Astrocyte of the cerebellum (primary cell): Measurements from ENCODE around the gene TRAF3.

Experiments
- DNase-seq: peaks from one replicate; pipeline ENCODE4 v3.0.0-alpha.2; 2011; ENCODE audit warnings: low read depth
- H3K4me3 ChIP-seq: 2 replicates; pipeline ENCODE4 v1.5.1; 2011; ENCODE audit warnings: mild to moderate bottlenecking, low read depth, low read length, moderate library complexity
- in situ Hi-C: cut with HindIII; loops from 2 replicates; pipeline ENCODE4 v1.10.0; 2017; ENCODE audit warnings: low sequenced_read_pairs
- TF ChIP-seq, protein P1 (sequence below): IDR thresholded peaks from 2 replicates; pipeline ENCODE4 v1.5.1; 2012; ENCODE audit warnings: low read length, low read depth, moderate library complexity, mild to moderate bottlenecking; ENCODE audit errors: missing control alignments

TRAF3 gene

DNA sequence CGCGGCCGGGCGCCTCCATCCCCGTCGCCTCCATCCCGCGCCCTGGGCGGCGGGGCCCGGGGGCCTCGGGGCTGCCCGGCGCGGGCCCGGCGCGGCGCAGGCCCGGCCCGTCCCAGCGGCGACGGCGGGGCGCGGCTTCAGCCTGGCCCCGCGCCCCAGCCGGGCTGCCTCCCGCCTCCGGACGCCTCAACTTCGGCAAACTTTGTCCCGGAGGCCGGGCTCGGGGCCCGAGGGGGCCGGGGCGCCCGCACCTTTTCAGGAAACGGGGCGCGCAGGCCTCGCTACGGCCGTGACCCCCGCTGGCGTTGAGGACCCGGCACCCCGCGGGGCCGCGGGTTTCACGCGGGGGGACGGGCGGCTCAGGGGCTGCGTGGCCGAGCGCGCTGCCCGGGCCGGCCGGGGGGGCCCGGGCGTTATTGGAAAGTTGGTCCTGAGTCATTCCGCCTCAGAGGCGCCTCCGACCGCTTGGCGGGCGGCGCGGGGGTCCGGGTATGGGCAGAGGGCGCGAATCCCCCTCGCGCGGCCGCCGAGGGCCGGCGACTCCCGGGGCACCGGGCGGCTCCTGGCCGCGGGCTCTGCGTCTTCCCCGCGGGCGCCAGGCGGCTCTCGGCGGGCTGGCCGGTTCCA lies 575 bp downstream of the TRAF3 start:
- in situ Hi-C loops: no loop called here
- H3K4me3 ChIP-seq: peak overlapping the region; percentile 56
- TF ChIP-seq, protein P1, sequence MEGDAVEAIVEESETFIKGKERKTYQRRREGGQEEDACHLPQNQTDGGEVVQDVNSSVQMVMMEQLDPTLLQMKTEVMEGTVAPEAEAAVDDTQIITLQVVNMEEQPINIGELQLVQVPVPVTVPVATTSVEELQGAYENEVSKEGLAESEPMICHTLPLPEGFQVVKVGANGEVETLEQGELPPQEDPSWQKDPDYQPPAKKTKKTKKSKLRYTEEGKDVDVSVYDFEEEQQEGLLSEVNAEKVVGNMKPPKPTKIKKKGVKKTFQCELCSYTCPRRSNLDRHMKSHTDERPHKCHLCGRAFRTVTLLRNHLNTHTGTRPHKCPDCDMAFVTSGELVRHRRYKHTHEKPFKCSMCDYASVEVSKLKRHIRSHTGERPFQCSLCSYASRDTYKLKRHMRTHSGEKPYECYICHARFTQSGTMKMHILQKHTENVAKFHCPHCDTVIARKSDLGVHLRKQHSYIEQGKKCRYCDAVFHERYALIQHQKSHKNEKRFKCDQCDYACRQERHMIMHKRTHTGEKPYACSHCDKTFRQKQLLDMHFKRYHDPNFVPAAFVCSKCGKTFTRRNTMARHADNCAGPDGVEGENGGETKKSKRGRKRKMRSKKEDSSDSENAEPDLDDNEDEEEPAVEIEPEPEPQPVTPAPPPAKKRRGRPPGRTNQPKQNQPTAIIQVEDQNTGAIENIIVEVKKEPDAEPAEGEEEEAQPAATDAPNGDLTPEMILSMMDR: no peak
- no peak for DNase-seq

DNA sequence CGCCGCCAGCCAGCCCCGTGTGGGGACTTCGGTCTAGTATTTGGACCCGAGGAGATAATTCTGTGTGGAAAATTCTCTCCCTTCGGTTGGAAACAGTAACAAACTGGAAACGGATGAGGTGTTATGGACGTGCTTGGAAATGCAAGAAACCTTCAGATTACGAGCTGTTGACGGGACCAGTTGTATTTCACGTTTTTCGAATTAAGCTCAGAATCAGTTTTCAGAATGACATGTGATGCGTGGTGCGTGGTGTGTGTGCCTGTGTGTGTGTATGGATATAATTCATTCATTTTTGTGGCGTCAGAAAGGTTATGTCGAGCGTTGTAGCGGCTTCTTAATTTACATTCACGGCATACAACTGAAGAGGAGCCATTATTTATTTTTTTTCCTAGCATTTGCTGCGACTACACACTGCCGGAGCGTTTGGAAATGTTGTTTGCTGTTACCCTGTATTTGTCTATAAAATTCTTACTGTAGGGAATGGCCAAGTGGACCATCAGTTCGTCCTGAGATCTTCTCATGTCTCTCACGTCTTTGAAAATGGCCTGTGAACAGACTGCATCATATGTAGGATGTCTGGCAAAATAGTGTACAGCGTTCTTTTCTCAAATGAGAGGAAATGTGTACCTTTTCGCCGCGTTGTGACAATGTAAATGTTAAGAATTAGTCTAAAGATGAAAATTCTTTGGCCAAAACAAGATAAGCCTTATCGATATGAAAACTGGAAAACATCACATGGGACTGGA lies 1.3 kb downstream of the TRAF3 start:
- TF ChIP-seq, protein P1: no peak
- peak overlapping the region; percentile 56 for H3K4me3 ChIP-seq
- in situ Hi-C loops: no loop called here
- peak; percentile 8 for DNase-seq

DNA sequence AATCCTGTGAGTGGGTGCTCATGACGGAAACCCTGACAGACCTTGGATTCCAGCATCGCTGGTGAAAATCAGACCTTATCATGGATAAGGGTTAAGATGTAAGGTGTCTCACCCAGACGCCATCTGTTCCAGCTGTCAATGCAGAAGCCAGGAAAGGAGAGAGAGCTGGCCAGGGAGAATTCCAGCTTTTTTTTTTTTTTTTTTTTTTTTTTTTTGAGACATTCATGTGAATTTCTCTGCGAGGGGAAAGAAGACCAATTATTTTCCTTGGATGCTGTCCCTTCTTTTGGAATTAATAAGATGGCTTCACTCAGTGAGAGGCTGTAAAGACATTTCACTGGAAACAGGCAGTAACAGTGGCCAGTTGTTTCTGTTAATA lies 1.8 kb downstream of the TRAF3 start:
- peak overlapping the region; percentile 56 for H3K4me3 ChIP-seq
- in situ Hi-C loops: no loop called here
- DNase-seq: no peak
- TF ChIP-seq, protein P1: no peak

DNA sequence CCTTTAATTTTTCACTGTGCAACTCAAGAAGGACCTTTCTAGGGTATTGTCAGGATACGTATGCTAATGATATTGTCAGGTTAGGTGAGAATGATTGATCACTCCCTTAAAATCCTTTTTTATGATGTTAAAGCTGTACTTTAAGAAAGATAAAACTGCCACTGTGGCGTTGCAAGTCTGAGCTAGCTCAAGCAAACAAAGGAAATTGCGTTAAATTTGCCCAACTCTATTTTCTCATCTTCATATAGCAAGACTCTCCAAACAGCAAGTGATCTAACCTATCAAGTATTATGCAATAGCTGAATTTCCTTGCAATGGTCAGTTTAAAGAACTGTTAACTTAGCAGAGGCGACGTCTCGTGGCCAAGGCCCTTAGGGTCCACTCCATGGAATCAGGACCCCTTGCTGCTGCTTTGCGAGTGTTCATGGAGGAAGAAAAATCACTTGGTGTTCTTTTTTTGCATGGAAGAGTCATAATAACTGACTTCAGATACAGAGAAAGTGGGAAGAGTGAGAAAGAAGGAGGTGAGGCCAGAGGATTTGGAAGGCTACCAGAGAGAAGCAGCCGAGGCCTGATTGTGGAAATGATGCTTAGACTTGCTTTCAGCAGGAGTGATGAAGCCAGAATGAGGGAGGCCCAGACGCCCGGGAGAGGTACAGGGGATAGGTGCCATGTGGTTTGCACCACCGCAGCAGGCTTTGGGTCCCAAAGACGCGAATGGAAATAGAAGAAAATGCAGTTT lies 2.5 kb downstream of the TRAF3 start:
- DNase-seq: no peak
- H3K4me3 ChIP-seq: no peak overlapping the region
- TF ChIP-seq, protein P1: peak; percentile 6
- in situ Hi-C loops: no loop called here

DNA sequence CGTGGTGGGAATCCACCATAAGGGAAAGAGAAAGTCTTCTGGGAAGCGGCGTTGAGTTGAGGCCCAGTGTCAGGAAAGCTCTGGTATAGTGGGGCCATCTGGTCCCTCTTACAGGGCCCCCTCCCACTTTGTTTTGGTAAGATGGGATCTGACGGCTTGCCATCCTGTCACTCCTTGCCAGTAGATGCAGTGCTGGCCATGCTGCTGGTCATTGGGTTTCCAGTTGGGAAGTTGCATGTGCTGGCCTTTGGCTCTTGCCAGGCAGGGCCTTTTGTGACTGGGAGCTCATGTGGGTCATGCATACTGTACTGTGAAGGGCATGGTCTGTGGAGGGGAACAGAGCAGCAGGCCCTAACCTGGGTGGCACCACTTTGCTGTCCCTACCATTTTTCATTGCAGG lies 3.8 kb downstream of the TRAF3 start:
- TF ChIP-seq, protein P1: no peak
- in situ Hi-C loops: no loop called here
- H3K4me3 ChIP-seq: no peak overlapping the region
- DNase-seq: no peak

DNA sequence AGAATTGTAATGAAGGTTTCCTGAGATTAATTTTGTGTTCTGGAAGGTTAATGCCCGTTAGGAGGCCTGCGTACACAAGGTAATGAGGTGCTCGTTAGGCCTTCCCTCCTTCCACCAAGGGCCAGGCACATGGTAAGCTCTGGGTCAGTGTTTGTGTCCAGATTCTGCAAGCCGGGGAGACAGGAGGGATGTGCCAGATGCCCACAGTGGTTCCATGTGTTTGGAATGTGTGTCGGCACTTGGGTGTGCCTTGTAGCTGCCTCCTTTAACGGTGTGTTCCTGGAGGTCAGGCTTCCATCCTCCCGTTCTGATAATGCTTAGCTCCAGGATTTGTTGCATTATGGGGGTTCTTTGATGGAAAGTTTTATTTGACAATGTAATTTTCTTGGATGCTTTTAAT lies 5.7 kb downstream of the TRAF3 start:
- no peak overlapping the region for H3K4me3 ChIP-seq
- no peak for DNase-seq
- in situ Hi-C loops: no loop called here
- TF ChIP-seq, protein P1: no peak
